ENCODE measurements around the gene ARIH2.

DNA sequence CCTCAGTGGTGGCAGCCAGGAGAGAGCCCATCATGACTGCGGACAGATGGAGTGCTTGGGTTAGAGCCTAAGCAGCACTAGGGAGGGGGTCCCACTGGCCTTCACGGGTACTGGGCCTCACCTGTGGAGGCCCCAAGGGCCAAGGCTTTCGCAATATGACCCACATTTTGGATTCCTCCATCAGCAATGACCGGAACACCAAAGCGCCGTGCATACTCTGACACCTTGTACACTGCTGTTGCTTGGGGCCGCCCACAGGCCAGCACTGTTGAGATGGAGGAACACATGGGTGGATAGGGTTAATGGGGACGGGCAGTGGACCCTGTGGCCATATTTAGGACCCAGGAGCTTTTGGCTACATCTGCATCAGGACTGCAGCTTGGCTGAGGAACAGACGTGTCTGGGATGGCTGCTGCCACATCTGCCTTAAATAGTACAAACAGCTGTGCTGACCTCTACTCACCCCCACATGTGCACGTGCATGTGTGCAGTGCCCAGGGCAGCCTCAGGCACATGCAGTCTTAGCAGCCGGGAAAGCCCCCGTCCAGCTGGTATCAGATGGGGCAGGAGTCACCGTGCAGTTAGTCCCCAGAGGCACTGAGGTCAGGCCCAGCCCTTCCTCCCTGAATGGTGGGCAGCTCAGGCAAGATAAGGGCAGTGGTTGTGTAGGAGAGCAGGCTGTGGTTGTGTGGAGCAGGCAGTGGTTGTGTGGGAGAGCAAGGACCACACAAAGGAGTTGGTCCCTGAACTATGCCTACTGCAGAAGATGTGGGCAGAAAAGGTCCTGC, 106.6 kb downstream of the ARIH2 start:
- no peak for TF ChIP-seq POLR2A (IDR thresholded peaks at IDR 0.05)
- TF ChIP-seq, protein P1, sequence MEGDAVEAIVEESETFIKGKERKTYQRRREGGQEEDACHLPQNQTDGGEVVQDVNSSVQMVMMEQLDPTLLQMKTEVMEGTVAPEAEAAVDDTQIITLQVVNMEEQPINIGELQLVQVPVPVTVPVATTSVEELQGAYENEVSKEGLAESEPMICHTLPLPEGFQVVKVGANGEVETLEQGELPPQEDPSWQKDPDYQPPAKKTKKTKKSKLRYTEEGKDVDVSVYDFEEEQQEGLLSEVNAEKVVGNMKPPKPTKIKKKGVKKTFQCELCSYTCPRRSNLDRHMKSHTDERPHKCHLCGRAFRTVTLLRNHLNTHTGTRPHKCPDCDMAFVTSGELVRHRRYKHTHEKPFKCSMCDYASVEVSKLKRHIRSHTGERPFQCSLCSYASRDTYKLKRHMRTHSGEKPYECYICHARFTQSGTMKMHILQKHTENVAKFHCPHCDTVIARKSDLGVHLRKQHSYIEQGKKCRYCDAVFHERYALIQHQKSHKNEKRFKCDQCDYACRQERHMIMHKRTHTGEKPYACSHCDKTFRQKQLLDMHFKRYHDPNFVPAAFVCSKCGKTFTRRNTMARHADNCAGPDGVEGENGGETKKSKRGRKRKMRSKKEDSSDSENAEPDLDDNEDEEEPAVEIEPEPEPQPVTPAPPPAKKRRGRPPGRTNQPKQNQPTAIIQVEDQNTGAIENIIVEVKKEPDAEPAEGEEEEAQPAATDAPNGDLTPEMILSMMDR (IDR thresholded peaks at IDR 0.05), result no peak

All from uterus (tissue), 2 donors.